Activated effector memory CD4-positive, alpha-beta T cell treated with anti-CD3 and anti-CD28 coated beads, Interleukin-2, amount 50 U/mL, for 16 hours (primary cell): ENCODE data around the gene MMP3.

Source experiments
- DNase-seq: peaks from one replicate; pipeline ENCODE4 v3.0.0-alpha.2; 2020

MMP3 gene

GRCh38 chr11:102831489-102832440, 11.6 kb downstream of the MMP3 start:
- DNase-seq = no peak

DNA sequence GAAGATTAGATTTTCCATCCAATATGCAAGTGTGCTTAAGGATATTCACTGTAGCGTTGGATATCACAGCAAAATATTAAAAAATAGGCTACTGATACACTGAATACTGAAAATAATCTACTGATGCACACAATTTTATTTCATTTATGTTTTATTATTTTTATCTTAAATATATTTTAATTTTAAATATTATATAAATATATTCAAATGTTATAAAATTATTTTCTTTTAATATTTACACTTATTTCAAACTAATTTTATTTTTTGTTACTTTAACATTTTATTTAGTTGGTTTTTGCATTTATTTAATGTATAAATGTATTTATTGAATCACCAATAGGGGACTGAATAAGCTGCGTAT, 12.3 kb downstream of the MMP3 start:
- no peak for DNase-seq

- DNase-seq = no peak
Measured at GRCh38 chr11:102830001-102830727, 13.2 kb downstream of the MMP3 start.

GRCh38 chr11:102829316-102830000, 14.0 kb downstream of the MMP3 start:
- no peak for DNase-seq

DNA sequence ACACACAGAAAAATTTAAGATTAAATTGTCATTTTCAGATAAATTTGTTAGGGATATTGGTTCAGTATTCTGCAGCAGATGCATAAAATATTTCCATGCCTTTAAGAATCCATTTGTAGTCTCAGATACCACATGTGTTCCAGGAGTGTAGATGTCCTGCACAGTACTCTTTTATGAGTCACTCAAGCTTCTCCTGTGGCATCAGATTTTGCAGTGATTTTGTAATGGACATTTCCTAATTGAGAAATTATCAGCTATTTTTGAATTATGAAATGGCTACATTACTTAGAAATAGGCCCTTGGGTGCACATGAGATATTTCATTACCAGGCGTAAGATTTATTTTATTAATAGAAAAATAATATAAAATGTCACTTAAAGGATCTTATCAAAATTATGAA, 18.9 kb downstream of the MMP3 start:
- DNase-seq = no peak

- DNase-seq = no peak
Measured at GRCh38 chr11:102819491-102819890, 23.9 kb downstream of the MMP3 start.

DNA sequence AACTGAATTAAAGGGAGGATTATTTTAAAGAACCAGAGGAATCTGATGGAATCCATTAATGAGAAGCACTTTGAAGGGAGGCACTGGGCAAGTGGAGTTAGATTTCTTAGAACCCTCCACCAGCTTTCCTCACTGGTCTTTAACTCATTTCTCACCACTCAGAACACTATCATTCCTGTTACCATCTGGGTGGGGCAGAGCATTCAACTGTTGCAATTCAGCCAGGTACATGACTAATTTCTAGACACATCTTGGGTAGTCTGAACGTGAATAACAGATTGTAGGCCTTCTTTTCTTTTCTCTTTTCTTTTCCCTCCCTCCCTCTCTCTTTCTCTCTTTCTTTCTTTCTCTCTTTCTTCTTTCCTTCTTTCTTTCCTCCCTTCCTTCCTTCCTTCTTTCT, 29.9 kb downstream of the MMP3 start:
- no peak for DNase-seq

DNA sequence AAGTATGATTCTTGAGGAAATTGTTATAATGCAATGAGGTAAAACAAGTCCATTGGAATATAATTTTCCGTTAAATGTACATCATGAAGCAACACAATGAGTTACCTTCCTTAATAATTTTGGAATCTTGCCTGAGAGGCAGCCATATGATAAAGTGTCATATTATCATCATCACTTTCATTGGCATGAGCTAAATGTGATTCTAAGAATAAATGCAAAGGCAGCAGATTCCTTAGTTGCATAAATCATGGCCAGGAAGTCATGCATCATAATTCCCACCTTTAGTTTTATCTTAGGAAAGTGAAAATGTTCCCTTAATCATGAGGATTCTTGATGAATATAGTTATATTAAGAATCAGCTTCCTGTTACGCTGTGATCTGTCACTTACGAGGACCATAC, 31.2 kb downstream of the MMP3 start:
- no peak for DNase-seq

GRCh38 chr11:102810950-102811660, 32.3 kb downstream of the MMP3 start:
- no peak for DNase-seq

- DNase-seq = no peak
Measured at GRCh38 chr11:102809971-102810370, 33.4 kb downstream of the MMP3 start.

GRCh38 chr11:102807921-102808320, 35.5 kb downstream of the MMP3 start:
- DNase-seq = no peak

- DNase-seq = no peak
Measured at GRCh38 chr11:102806296-102806695, 37.1 kb downstream of the MMP3 start.

DNA sequence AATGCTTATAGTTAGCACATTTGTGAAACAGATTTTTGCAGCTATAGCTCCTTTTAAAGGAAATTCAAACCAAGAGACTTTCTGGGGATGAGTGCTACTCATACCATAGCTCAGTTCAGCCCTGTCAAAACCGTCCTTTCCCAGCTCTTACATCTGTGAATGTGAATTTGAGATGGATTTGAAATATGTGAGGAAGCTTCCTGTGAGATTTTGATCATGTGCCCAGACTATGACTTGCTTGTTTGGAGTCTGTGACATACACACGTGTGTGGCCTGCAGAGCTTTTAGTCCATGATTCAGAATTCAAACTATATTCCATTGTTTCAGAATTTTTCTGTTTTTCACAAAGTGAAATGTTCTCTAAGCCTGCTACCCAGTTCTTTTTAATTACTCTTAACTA, 41.1 kb downstream of the MMP3 start:
- no peak for DNase-seq

- no peak for DNase-seq
Measured at GRCh38 chr11:102800767-102801166, 42.6 kb downstream of the MMP3 start.

DNA sequence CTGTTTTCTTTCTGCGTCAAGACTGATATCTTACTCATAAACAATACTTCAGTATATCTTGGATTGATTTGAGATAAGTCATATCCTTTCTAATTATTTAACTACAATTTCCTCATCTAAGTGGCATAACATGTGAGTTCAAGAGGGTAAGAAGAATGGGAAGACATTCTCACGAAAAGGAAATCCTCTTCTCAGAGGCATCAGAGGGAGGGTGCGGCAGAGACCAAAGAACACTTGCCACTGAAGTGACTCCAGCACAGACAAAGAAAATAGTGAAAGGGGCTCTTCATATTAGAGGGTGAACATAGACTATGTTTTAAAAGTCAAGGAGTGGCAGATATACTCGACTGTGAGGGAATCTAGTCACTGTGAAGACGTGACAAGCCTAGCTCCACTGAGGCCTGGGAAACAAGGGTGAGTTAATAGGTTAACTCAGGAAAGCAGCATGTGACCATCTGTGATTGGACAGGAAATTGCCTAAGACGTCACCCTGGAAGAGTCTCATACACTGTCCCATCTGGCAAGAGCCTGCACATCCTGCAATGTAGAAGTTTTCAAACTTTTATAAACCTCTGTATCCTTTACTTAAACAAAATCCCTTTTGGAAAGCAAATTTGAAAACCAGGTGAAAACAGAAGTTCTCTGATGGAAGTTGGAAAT, 43.6 kb downstream of the MMP3 start:
- no peak for DNase-seq

DNA sequence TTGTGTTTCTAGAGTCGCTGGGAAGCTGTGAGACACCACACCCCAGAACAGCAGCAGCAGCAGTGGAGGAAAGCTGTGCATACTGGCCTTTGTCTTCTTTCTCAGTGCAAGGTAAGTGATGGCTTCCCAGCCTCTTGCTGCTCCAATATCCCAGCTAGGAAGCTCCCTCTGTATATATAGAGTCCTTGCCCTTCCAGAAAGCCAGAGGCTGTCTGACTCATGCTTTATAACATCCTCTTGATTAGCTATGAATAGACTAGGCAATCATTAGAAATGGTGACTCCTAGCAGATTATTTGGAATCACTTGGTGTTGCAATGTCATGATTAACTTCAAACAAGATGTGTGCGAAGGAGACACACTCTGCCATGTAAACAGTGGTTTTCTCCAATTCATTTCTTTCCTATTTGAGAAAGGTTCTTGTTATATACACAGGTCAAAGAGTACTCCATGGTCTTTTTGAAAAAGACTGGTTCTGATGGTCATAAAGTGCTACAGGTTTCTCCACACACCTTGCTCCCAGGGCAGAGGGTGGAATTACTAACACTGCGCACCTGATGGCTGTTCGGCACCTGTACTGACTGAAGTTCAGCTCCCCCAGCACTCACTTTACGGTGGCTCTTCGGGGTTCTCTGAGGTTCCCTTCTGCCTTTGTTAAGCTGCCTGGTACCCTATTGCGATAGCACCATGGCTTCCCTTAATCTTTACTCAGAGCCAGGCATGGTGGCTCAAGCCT, 45.2 kb downstream of the MMP3 start, which contains the start of gene MMP1:
TSS of gene MMP1 (minus strand) at position 149 of the 735 bp plus-strand sequence. CDS start at position 81, 68 bp downstream.
- no peak for DNase-seq

GRCh38 chr11:102794382-102794781, 49.0 kb downstream of the MMP3 start:
- no peak for DNase-seq

DNA sequence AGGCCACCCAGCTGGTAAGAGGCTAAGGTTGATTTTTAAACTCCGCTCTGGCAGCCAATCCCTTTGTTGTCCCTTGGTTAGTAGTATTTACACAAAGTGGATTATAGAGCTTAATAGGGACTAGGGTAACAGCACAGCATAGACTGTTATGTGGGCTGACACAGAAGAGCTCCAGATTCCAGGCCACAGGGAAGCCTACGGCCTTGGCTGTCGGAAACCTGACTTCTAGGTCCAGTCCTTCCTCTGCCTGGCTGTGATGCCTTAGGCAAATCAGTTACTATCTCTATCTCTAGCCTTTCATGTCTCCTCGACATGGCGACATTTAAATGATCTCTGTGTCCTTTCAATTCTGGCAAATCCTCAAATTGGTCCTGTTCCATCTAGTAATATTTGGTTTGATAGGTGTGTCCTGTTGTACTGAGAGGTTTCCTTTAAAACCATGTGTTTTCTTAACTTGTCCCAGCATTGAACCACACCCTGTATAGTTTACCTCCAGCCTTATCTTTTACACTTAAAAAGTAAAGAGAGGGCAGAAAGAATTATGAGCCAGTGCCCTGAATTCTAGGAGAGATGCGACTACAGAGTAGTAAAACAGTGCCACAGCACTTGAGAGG, 49.6 kb downstream of the MMP3 start:
- no peak for DNase-seq

DNA sequence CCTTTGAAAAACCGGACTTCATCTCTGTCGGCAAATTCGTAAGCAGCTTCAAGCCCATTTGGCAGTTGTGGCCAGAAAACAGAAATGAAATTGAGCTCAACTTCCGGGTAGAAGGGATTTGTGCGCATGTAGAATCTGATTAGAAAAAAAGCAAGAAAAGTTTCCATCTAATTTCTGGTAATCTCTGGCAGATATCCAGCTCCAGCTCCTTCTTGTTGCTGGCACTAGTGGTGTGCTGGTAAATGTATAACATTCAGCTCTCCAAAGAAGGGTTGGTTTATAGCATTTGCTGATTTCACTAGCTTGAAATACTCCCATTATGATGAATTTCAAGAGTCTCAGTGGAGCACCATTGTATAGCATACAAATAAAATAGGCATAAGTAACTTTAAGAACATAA, 50.8 kb downstream of the MMP3 start:
- no peak for DNase-seq

GRCh38 chr11:102791271-102792036, 52.0 kb downstream of the MMP3 start:
- DNase-seq = no peak
